H9 (cell line): ENCODE data around the gene IP6K2. TPM values are rescaled to one million over a fixed set of nuclear protein-coding genes. Genes with fewer than 3 reads are reported as not detected.

Experiments
- DNase-seq: peaks from one replicate; pipeline ENCODE4 v3.0.0-alpha.2; 2017
- H2AFZ ChIP-seq: one replicate; pipeline ENCODE4 v1.6.1; 2013; ENCODE audit warnings: mild to moderate bottlenecking, low read length, control low read depth, moderate library complexity
- H2AK5ac ChIP-seq: 2 replicates; pipeline ENCODE4 v1.6.1; 2013; ENCODE audit warnings: low read length, control low read depth, mixed read lengths; ENCODE audit not compliant: insufficient read length
- H2BK120ac ChIP-seq: one replicate; pipeline ENCODE4 v1.6.1; 2013; ENCODE audit warnings: low read depth, mild to moderate bottlenecking, low read length, control low read depth, inconsistent platforms; ENCODE audit not compliant: poor library complexity, severe bottlenecking
- H2BK12ac ChIP-seq: 2 replicates; pipeline ENCODE4 v1.6.1; 2013; ENCODE audit warnings: low read length, control low read depth, mixed read lengths, low read depth; ENCODE audit not compliant: insufficient read length
- H2BK15ac ChIP-seq: 2 replicates; pipeline ENCODE4 v1.6.1; 2013; ENCODE audit warnings: low read depth, low read length, control low read depth
- H2BK20ac ChIP-seq: one replicate; pipeline ENCODE4 v1.6.1; 2013; ENCODE audit warnings: low read depth, mild to moderate bottlenecking, low read length, control low read depth, inconsistent platforms; ENCODE audit not compliant: poor library complexity, severe bottlenecking
- H2BK5ac ChIP-seq: 2 replicates; pipeline ENCODE4 v1.6.1; 2013; ENCODE audit warnings: low read length, control low read depth, mixed read lengths; ENCODE audit not compliant: insufficient read length
- H3K14ac ChIP-seq: 2 replicates; pipeline ENCODE4 v1.6.1; 2013; ENCODE audit warnings: low read length, control low read depth; ENCODE audit not compliant: insufficient read depth
- H3K18ac ChIP-seq: 2 replicates; pipeline ENCODE4 v1.6.1; 2013; ENCODE audit warnings: low read depth, mild to moderate bottlenecking, mixed read lengths, low read length, control low read depth; ENCODE audit not compliant: insufficient read length
- H3K23ac ChIP-seq: 2 replicates; pipeline ENCODE4 v1.6.1; 2013; ENCODE audit warnings: low read length, control low read depth, mixed read lengths, low read depth; ENCODE audit not compliant: insufficient read length
- H3K23me2 ChIP-seq: 2 replicates; pipeline ENCODE4 v1.6.1; 2013; ENCODE audit warnings: low read depth, mild to moderate bottlenecking, mixed read lengths, low read length, control low read depth; ENCODE audit not compliant: insufficient read length, poor library complexity, severe bottlenecking
- H3K27ac ChIP-seq: 2 replicates; pipeline ENCODE4 v1.5.1; 2013; ENCODE audit warnings: low read length, control low read depth, mixed read lengths, low read depth; ENCODE audit not compliant: insufficient read length
- H3K27me3 ChIP-seq: 2 replicates; pipeline ENCODE4 v1.6.1; 2013; ENCODE audit warnings: low read length, control low read depth, inconsistent platforms; ENCODE audit not compliant: insufficient read depth
- H3K4ac ChIP-seq: 2 replicates; pipeline ENCODE4 v1.6.1; 2013; ENCODE audit warnings: low read depth, mild to moderate bottlenecking, control low read depth, inconsistent platforms, low read length, moderate library complexity
- H3K4me1 ChIP-seq: 2 replicates; pipeline ENCODE4 v1.6.1; 2013; ENCODE audit warnings: low read length, control low read depth, inconsistent platforms; ENCODE audit not compliant: insufficient read depth
- H3K4me2 ChIP-seq: 2 replicates; pipeline ENCODE4 v1.6.1; 2013; ENCODE audit warnings: low read length, control low read depth, mixed read lengths; ENCODE audit not compliant: insufficient read length, insufficient read depth
- H3K56ac ChIP-seq: 2 replicates; pipeline ENCODE4 v1.6.1; 2013; ENCODE audit warnings: low read depth, mild to moderate bottlenecking, mixed read lengths, low read length, control low read depth; ENCODE audit not compliant: insufficient read length
- H3K79me1 ChIP-seq: 2 replicates; pipeline ENCODE4 v1.6.1; 2013; ENCODE audit warnings: low read depth, mild to moderate bottlenecking, moderate library complexity, low read length, control low read depth, inconsistent platforms; ENCODE audit not compliant: insufficient read depth, poor library complexity, severe bottlenecking
- H3K79me2 ChIP-seq: 2 replicates; pipeline ENCODE4 v1.6.1; 2013; ENCODE audit warnings: low read length, control low read depth, inconsistent platforms; ENCODE audit not compliant: insufficient read depth
- H3K9ac ChIP-seq: 2 replicates; pipeline ENCODE4 v1.6.1; 2013; ENCODE audit warnings: low read length, control low read depth, mixed read lengths; ENCODE audit not compliant: insufficient read length; ENCODE audit errors: extremely low read depth
- H3K9me3 ChIP-seq: one replicate; pipeline ENCODE4 v1.6.1; 2013; ENCODE audit warnings: low read depth, low read length, inconsistent platforms; ENCODE audit not compliant: control insufficient read depth
- H3T11ph ChIP-seq: one replicate; pipeline ENCODE4 v1.6.1; 2013; ENCODE audit warnings: mild to moderate bottlenecking, low read length, control low read depth, inconsistent platforms
- H4K20me1 ChIP-seq: one replicate; pipeline ENCODE4 v1.6.1; 2013; ENCODE audit not compliant: control insufficient read depth, insufficient read length, insufficient read depth
- H4K5ac ChIP-seq: 2 replicates; pipeline ENCODE4 v1.6.1; 2013; ENCODE audit warnings: low read depth, mild to moderate bottlenecking, mixed read lengths, low read length, control low read depth; ENCODE audit not compliant: insufficient read length
- H4K8ac ChIP-seq: replicated peaks from 2 replicates; pipeline ENCODE4 v1.6.1; 2013; ENCODE audit warnings: low read length, control low read depth, mixed read lengths, low read depth; ENCODE audit not compliant: insufficient read length
- H4K91ac ChIP-seq: 2 replicates; pipeline ENCODE4 v1.6.1; 2013; ENCODE audit warnings: low read depth, mild to moderate bottlenecking, moderate library complexity, mixed read lengths, low read length, control low read depth; ENCODE audit not compliant: insufficient read length
- H3K27ac Mint-ChIP-seq, 3 experiments: 2 replicates in 2 of 3; 3 replicates in 1 of 3; pipeline ENCODE4 v1.8.0; 2020 to 2021; ENCODE audit warnings: mixed read lengths in 3 of 3, mild to moderate bottlenecking in 1 of 3, moderate library complexity in 1 of 3
- H3K27me3 Mint-ChIP-seq: 2 replicates; pipeline ENCODE4 v1.8.0; 2021; ENCODE audit warnings: low read depth, mild to moderate bottlenecking, moderate library complexity, mixed read lengths
- H3K36me3 Mint-ChIP-seq, 3 experiments: 2 replicates in 2 of 3; 3 replicates in 1 of 3; pipeline ENCODE4 v1.8.0; 2020 to 2021; ENCODE audit warnings: low read depth in 3 of 3, mixed read lengths in 3 of 3; ENCODE audit not compliant: insufficient read depth in 1 of 3
- H3K4me1 Mint-ChIP-seq, 2 experiments: 2 replicates each; pipeline ENCODE4 v1.8.0; 2020; ENCODE audit warnings: mixed read lengths in 2 of 2
- H3K4me3 Mint-ChIP-seq, 2 experiments: 2 replicates in 1 of 2; 3 replicates in 1 of 2; pipeline ENCODE4 v1.8.0; 2020 to 2021; ENCODE audit warnings: mild to moderate bottlenecking in 2 of 2, mixed read lengths in 2 of 2, moderate library complexity in 1 of 2
- H3K9me3 Mint-ChIP-seq, 2 experiments: 2 replicates in 1 of 2; 3 replicates in 1 of 2; pipeline ENCODE4 v1.8.0; 2020; ENCODE audit warnings: mild to moderate bottlenecking in 2 of 2, mixed read lengths in 2 of 2, moderate library complexity in 1 of 2
- CTCF ChIP-seq: fragments of 200-600 bp; sonication (generic); conservative IDR thresholded peaks from 3 replicates; pipeline ENCODE4 v1.8.0; 2021; ENCODE audit warnings: antibody characterized with exemption, mild to moderate bottlenecking
- WGBS: extraction: QIAGEN DNeasy Blood & Tissue Kit; methylation state at CpG from one replicate; pipeline ENCODE4 v1.1.7; 2013; ENCODE audit warnings: missing lambda C conversion rate, low lambda C conversion rate, mixed read lengths; ENCODE audit not compliant: insufficient read length; ENCODE audit errors: extremely low coverage; 5-methylcytosine and 5-hydroxymethylcytosine counted together
- total RNA-seq: library from RNA; stranded (reverse); gene quantifications from 2 replicates; pipeline ENCODE4 v1.2.1, GENCODE V29; 2021

The IP6K2 gene
- total RNA-seq, 1 experiment from 2014 or later, result 94.7 TPM

GRCh38 chr3:48750856-48751255, 33.8 kb upstream of the IP6K2 start:
- H2AK5ac ChIP-seq, result no peak overlapping the region
- no peaks in the 10 kb centered on the region for H3K27me3 ChIP-seq
- H2BK12ac ChIP-seq, result no peak overlapping the region
- H4K8ac ChIP-seq, result no peak overlapping the region
- H3K4me2 ChIP-seq, result no peak overlapping the region
- no peak overlapping the region for H3K14ac ChIP-seq
- H3K27me3 Mint-ChIP-seq, result no peaks in the 10 kb centered on the region
- H2BK20ac ChIP-seq, result no peak overlapping the region
- H3T11ph ChIP-seq, result no peak overlapping the region
- H4K5ac ChIP-seq, result no peak overlapping the region
- no peak overlapping the region for H3K18ac ChIP-seq
- H3K36me3 Mint-ChIP-seq, result peaks cover 0 to 5% (median 2%) of the 10 kb centered on the region in 3 experiments; a peak in 3 of 7 replicates
- H2BK120ac ChIP-seq, result no peak overlapping the region
- no peak overlapping the region for H4K91ac ChIP-seq
- no peak overlapping the region for H3K56ac ChIP-seq
- no peak overlapping the region; a peak in 1 of 7 replicates for H3K27ac Mint-ChIP-seq
- H2BK15ac ChIP-seq, result no peak overlapping the region
- H3K9me3 ChIP-seq, result no peaks in the 10 kb centered on the region
- no peaks in the 10 kb centered on the region for H3K79me1 ChIP-seq
- H3K4me3 Mint-ChIP-seq, result no peak overlapping the region
- no peak overlapping the region for H3K27ac ChIP-seq
- no peak overlapping the region for H3K4ac ChIP-seq
- no peaks in the 10 kb centered on the region for H3K23me2 ChIP-seq
- no peaks in the 10 kb centered on the region for H3K4me1 Mint-ChIP-seq
- H2BK5ac ChIP-seq, result no peak overlapping the region
- H3K9ac ChIP-seq, result no peak overlapping the region
- no peaks in the 10 kb centered on the region for H4K20me1 ChIP-seq
- H3K9me3 Mint-ChIP-seq, result no peaks in the 10 kb centered on the region
- no peak for DNase-seq
- no CpG with 5 or more reads among the region's 1 CpG for WGBS
- no peak for TF ChIP-seq CTCF
- no peak overlapping the region for H3K23ac ChIP-seq
- H3K79me2 ChIP-seq, result no peaks in the 10 kb centered on the region
- H3K4me1 ChIP-seq, result no peaks in the 10 kb centered on the region
- no peak overlapping the region for H2AFZ ChIP-seq
